ENCODE results near the gene TMEFF2.

- TF ChIP-seq POLR2A (IDR thresholded peaks at IDR 0.05; ENCODE audit: low read depth, low read length) (no peak), POLR2AphosphoS5 (IDR thresholded peaks at IDR 0.05; ENCODE audit: low read depth, low read length) (no peak), PAX5 (IDR thresholded peaks at IDR 0.05; ENCODE audit: insufficient read depth, low read length, severe bottlenecking) (no peak), POU2F2 (IDR thresholded peaks at IDR 0.05; ENCODE audit: low read depth, low read length) (no peak), TAF1 (IDR thresholded peaks at IDR 0.05; ENCODE audit: low read depth, low read length) (no peak)
Observed at GRCh38 chr2:191985740-191986139, 209.0 kb downstream of the TMEFF2 start.

Data from GM12891 (cell line).